IMR-90 (cell line): ENCODE results near the gene KIF5C. TPM values are rescaled to one million over a fixed set of nuclear protein-coding genes. Genes with fewer than 3 reads are reported as not detected.

Experiments
- ATAC-seq: fragments of 200-7000 bp; cut with Tn5 transposase; 2 replicates; pipeline ENCODE4 v1.9.1; 2020; ENCODE audit warnings: low read depth, mild to moderate bottlenecking, moderate library complexity
- BruUV-seq: library from RNA; stranded (reverse); fragments of 400-500 nt; replicated peaks from 2 replicates; lab custom pipeline; 2021; lab: Mats Ljungman, UMichigan
- CTCF ChIA-PET: fragments of 300-600 bp; formaldehyde crosslinking; extraction: SDS; loops from one replicate; lab custom pipeline; 2021; ENCODE audit warnings: antibody characterized with exemption; lab: Yijun Ruan, JAX
- POLR2A ChIA-PET: fragments of 300-600 bp; sonication (Branson Sonifier 250); formaldehyde crosslinking; loops from one replicate; lab custom pipeline; 2022; ENCODE audit warnings: antibody characterized with exemption; ENCODE audit not compliant: unreplicated experiment; lab: Charles Lee
- DNase-seq: peaks from one replicate; pipeline ENCODE4 v3.0.0; 2013
- H2AFZ ChIP-seq: replicated peaks from 2 replicates; pipeline ENCODE3; 2013; ENCODE audit warnings: low read length, mild to moderate bottlenecking; ENCODE audit not compliant: poor library complexity
- H2AK5ac ChIP-seq: 2 replicates; pipeline ENCODE4 v1.6.1; 2013; ENCODE audit warnings: low read depth, low read length, inconsistent platforms
- H2AK9ac ChIP-seq: replicated peaks from 2 replicates; pipeline ENCODE3; 2013; ENCODE audit warnings: mild to moderate bottlenecking, low read depth, low read length, moderate library complexity; ENCODE audit not compliant: poor library complexity
- H2BK120ac ChIP-seq: 2 replicates; pipeline ENCODE4 v1.6.1; 2013; ENCODE audit warnings: low read depth, low read length, inconsistent platforms
- H2BK15ac ChIP-seq: 3 replicates; pipeline ENCODE4 v1.6.1; 2013; ENCODE audit warnings: low read depth, low read length, inconsistent platforms
- H2BK20ac ChIP-seq: 2 replicates; pipeline ENCODE4 v1.6.1; 2013; ENCODE audit warnings: low read depth, mild to moderate bottlenecking, inconsistent platforms, low read length, moderate library complexity
- H2BK5ac ChIP-seq: 2 replicates; pipeline ENCODE4 v1.6.1; 2013; ENCODE audit warnings: mild to moderate bottlenecking, low read depth, low read length, inconsistent platforms; ENCODE audit not compliant: poor library complexity, severe bottlenecking
- H3K14ac ChIP-seq: replicated peaks from 2 replicates; pipeline ENCODE4 v1.6.1; 2013; ENCODE audit warnings: low read depth, low read length, inconsistent platforms
- H3K18ac ChIP-seq: 2 replicates; pipeline ENCODE4 v1.6.1; 2013; ENCODE audit warnings: low read depth, low read length, control low read depth
- H3K23ac ChIP-seq: 2 replicates; pipeline ENCODE4 v1.6.1; 2013; ENCODE audit warnings: low read depth, low read length, inconsistent platforms
- H3K27ac ChIP-seq: 2 replicates; pipeline ENCODE4 v1.5.1; 2013; ENCODE audit warnings: mild to moderate bottlenecking, control low read depth, low read length; ENCODE audit not compliant: insufficient read depth
- H3K27me3 ChIP-seq: 2 replicates; pipeline ENCODE4 v1.6.1; 2013; ENCODE audit warnings: low read length; ENCODE audit not compliant: control insufficient read depth, insufficient read depth
- H3K36me3 ChIP-seq: 2 replicates; pipeline ENCODE4 v1.6.1; 2013; ENCODE audit warnings: low read length, mixed read lengths; ENCODE audit not compliant: control insufficient read depth, insufficient read depth
- H3K4ac ChIP-seq: 2 replicates; pipeline ENCODE4 v1.6.1; 2013; ENCODE audit warnings: low read depth, low read length, inconsistent platforms
- H3K4me1 ChIP-seq: 2 replicates; pipeline ENCODE4 v1.6.1; 2013; ENCODE audit warnings: low read length, mixed read lengths; ENCODE audit not compliant: control insufficient read depth, insufficient read depth
- H3K4me2 ChIP-seq: 2 replicates; pipeline ENCODE4 v1.6.1; 2013; ENCODE audit warnings: low read depth, mild to moderate bottlenecking, control low read depth, low read length, moderate library complexity
- H3K4me3 ChIP-seq: 2 replicates; pipeline ENCODE4 v1.5.1; 2013; ENCODE audit warnings: low read depth, mild to moderate bottlenecking, control low read depth, low read length, moderate library complexity; ENCODE audit not compliant: insufficient read depth
- H3K56ac ChIP-seq: 2 replicates; pipeline ENCODE4 v1.6.1; 2013; ENCODE audit warnings: low read length, inconsistent platforms; ENCODE audit not compliant: insufficient read depth; ENCODE audit errors: extremely low read depth
- H3K79me1 ChIP-seq, 2 experiments: 2 replicates each; pipeline ENCODE4 v1.6.1; 2013; ENCODE audit warnings: low read length in 2 of 2, inconsistent platforms in 1 of 2, low read depth in 1 of 2
- H3K9ac ChIP-seq: 2 replicates; pipeline ENCODE4 v1.6.1; 2013; ENCODE audit warnings: low read depth, low read length, control low read depth
- H3K9me1 ChIP-seq: 2 replicates; pipeline ENCODE4 v1.6.1; 2013; ENCODE audit warnings: low read length, inconsistent platforms; ENCODE audit not compliant: insufficient read depth
- H3K9me3 ChIP-seq: 2 replicates; pipeline ENCODE4 v1.6.1; 2013; ENCODE audit warnings: low read length; ENCODE audit not compliant: control insufficient read depth, insufficient read depth
- H4K20me1 ChIP-seq: 2 replicates; pipeline ENCODE4 v1.6.1; 2013; ENCODE audit warnings: low read length, inconsistent platforms; ENCODE audit not compliant: insufficient read depth
- H4K5ac ChIP-seq: 2 replicates; pipeline ENCODE4 v1.6.1; 2013; ENCODE audit warnings: mild to moderate bottlenecking, low read depth, low read length, control low read depth
- H4K8ac ChIP-seq, 2 experiments: 2 replicates each; pipeline ENCODE4 v1.6.1; 2013; ENCODE audit warnings: low read depth in 2 of 2, low read length in 2 of 2, control low read depth in 1 of 2, inconsistent platforms in 1 of 2
- H4K91ac ChIP-seq: 2 replicates; pipeline ENCODE4 v1.6.1; 2013; ENCODE audit warnings: low read depth, low read length, inconsistent platforms; ENCODE audit not compliant: insufficient read depth
- ELK1 ChIP-seq: fragments of 150-350 bp; IDR thresholded peaks from 2 replicates; pipeline ENCODE4 v1.6.1; 2016; ENCODE audit warnings: low read depth, mild to moderate bottlenecking, low read length, moderate library complexity, borderline replicate concordance
- NFE2L2 ChIP-seq: fragments of 150-350 bp; IDR thresholded peaks from 2 replicates; pipeline ENCODE4 v1.6.1; 2016; ENCODE audit warnings: low read depth, mild to moderate bottlenecking, low read length
- WGBS, 2 experiments: methylation state at CpG; one replicate each; pipeline versions ENCODE4 v1.1.5 to v1.1.7; 2013; ENCODE audit warnings: missing lambda C conversion rate in 2 of 2; ENCODE audit not compliant: insufficient read length in 1 of 2; ENCODE audit errors: extremely low coverage in 2 of 2; 5-methylcytosine and 5-hydroxymethylcytosine counted together
- dilution Hi-C: fragments of 300-500 bp; cut with HindIII; formaldehyde crosslinking; loops from one replicate; pipeline ENCODE4 v1.14.3; 2018; ENCODE audit warnings: low sequenced_read_pairs; ENCODE audit not compliant: unreplicated experiment
- in situ Hi-C: fragments of 300-500 bp; cut with MboI; formaldehyde crosslinking; loops from 3 replicates; pipeline ENCODE4 v1.14.3; 2019; ENCODE audit warnings: low sequenced_read_pairs, inconsistent platforms, mixed read lengths
- intact Hi-C: fragments of 100-400 bp; cut with micrococcal nuclease; formaldehyde crosslinking; loops from 2 replicates; pipeline ENCODE4 v1.10.0; 2022
- polyA plus RNA-seq, 3 experiments: library from polyadenylated mRNA; depleted of rRNA; stranded (reverse); fragments of >200 nt; gene quantifications; 2 replicates each; pipeline ENCODE4 v1.2.3, GENCODE V29; 2012; ENCODE audit warnings: low replicate concordance in 1 of 3
- total RNA-seq: library from RNA; depleted of rRNA; stranded (reverse); fragments of >200 nt; gene quantifications from 2 replicates; pipeline ENCODE4 v1.2.3, GENCODE V29; 2012

The KIF5C gene
- total and polyA plus RNA-seq, 2 of the 4 experiments (the other 2 are of a cell fraction), result 0.10 to 0.18 TPM

- no peak overlapping the region for H2BK20ac ChIP-seq
- H2BK5ac ChIP-seq, result no peak overlapping the region
- no peaks in the 10 kb centered on the region for H3K9me1 ChIP-seq
- BruUV-seq, result no TSS peak
- no peak overlapping the region for H3K9ac ChIP-seq
- ATAC-seq, result no peak
- H2AK5ac ChIP-seq, result no peak overlapping the region
- no peak overlapping the region for H3K4me2 ChIP-seq
- in situ Hi-C loops (no loop called here), intact Hi-C loops (no loop called here), dilution Hi-C loops (no loop called here)
- no peak overlapping the region for H3K14ac ChIP-seq
- H4K8ac ChIP-seq, result no peak overlapping the region
- DNase-seq, result no peak
- H3K4me3 ChIP-seq, result no peak overlapping the region
- no peak overlapping the region for H4K5ac ChIP-seq
- H2AFZ ChIP-seq, result no peak overlapping the region
- H4K91ac ChIP-seq, result no peak overlapping the region
- ChIA-PET POLR2A (no interaction called here), CTCF (interaction anchor here (0.6 to 1.2 kb wide), 2 partner anchors 14 to 19 kb away, joined by 3 read pairs; no protein-coding TSS in a partner anchor)
- H3K9me3 ChIP-seq, result no peaks in the 10 kb centered on the region
- no peak overlapping the region for H2BK120ac ChIP-seq
- H3K4ac ChIP-seq, result no peak overlapping the region
- no peak overlapping the region for H3K27ac ChIP-seq
- no peaks in the 10 kb centered on the region for H3K79me1 ChIP-seq
- H3K56ac ChIP-seq, result no peak overlapping the region
- H3K27me3 ChIP-seq, result peaks cover 4% of the 10 kb centered on the region; the same call in 1 of the 2 replicates
- no CpG with 5 or more reads among the region's 3 CpGs for WGBS, 2 experiments
- H2BK15ac ChIP-seq, result no peak overlapping the region
- no peak overlapping the region for H2AK9ac ChIP-seq
- no peak overlapping the region for H3K23ac ChIP-seq
- H3K4me1 ChIP-seq, result no peaks in the 10 kb centered on the region
- TF ChIP-seq ELK1, result no peak
- no peak for TF ChIP-seq NFE2L2
- no peaks in the 10 kb centered on the region for H4K20me1 ChIP-seq
- no peaks in the 10 kb centered on the region for H3K36me3 ChIP-seq
- no peak overlapping the region for H3K18ac ChIP-seq
Measured at GRCh38 chr2:148829618-148830017, 45.4 kb upstream of the KIF5C start.
